ENCODE data around the gene LRRC3.

- TF ChIP-seq, protein P1, sequence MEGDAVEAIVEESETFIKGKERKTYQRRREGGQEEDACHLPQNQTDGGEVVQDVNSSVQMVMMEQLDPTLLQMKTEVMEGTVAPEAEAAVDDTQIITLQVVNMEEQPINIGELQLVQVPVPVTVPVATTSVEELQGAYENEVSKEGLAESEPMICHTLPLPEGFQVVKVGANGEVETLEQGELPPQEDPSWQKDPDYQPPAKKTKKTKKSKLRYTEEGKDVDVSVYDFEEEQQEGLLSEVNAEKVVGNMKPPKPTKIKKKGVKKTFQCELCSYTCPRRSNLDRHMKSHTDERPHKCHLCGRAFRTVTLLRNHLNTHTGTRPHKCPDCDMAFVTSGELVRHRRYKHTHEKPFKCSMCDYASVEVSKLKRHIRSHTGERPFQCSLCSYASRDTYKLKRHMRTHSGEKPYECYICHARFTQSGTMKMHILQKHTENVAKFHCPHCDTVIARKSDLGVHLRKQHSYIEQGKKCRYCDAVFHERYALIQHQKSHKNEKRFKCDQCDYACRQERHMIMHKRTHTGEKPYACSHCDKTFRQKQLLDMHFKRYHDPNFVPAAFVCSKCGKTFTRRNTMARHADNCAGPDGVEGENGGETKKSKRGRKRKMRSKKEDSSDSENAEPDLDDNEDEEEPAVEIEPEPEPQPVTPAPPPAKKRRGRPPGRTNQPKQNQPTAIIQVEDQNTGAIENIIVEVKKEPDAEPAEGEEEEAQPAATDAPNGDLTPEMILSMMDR (IDR thresholded peaks at IDR 0.05) = no peak
- TF ChIP-seq RAD21 (IDR thresholded peaks at IDR 0.05; ENCODE audit: low read length) (no peak), YY1 (IDR thresholded peaks at IDR 0.05; ENCODE audit: low read depth) (no peak), ZBTB33 (IDR thresholded peaks at IDR 0.05; ENCODE audit: borderline replicate concordance, low read depth) (no peak), TCF12 (IDR thresholded peaks at IDR 0.05) (no peak), MXI1 (IDR thresholded peaks at IDR 0.05; ENCODE audit: low read depth, low read length) (no peak), RXRA (IDR thresholded peaks at IDR 0.05; ENCODE audit: borderline replicate concordance, low read depth) (no peak), MAX (IDR thresholded peaks at IDR 0.05; ENCODE audit: low read depth) (no peak), FOXM1 (IDR thresholded peaks at IDR 0.05; ENCODE audit: low read depth) (no peak), SIN3A (IDR thresholded peaks at IDR 0.05; ENCODE audit: borderline replicate concordance, low read depth, low read length) (no peak), GABPA (IDR thresholded peaks at IDR 0.05; ENCODE audit: low read depth) (no peak)
These were observed 4.3 kb upstream of the LRRC3 start for GRCh38 chr21:44450999-44451398.

Measured in SK-N-SH (cell line).